Heart left ventricle (tissue), 16 donors: ENCODE data around the gene GRIN2B. TPM values are rescaled to one million over a fixed set of nuclear protein-coding genes. Genes with fewer than 3 reads are reported as not detected.
A peak's percentile ranks its signal among the peaks of the same experiment; 100 is the strongest.

Experiments used
- ATAC-seq, 4 donors: fragments of 200-7000 bp; cut with Tn5 transposase; one replicate each; pipeline ENCODE4 v1.9.1; 2020 to 2022; ENCODE audit warnings: moderate library complexity in 4 of 4, mild to moderate bottlenecking in 3 of 4, moderate number of reproducible peaks in 1 of 4
- DNase-seq, 5 donors: peaks; one replicate each; pipeline ENCODE4 v3.0.0-alpha.2; 2020
- H3K27ac ChIP-seq, 12 donors: fragments of 200-600 bp; sonication (generic) in 4 of 12; one replicate each; pipeline versions ENCODE4 v1.5.0 to v1.8.0; 2016 to 2022; ENCODE audit warnings: mild to moderate bottlenecking in 2 of 12
- H3K27me3 ChIP-seq, 9 donors: fragments of 200-600 bp; sonication (generic) in 2 of 9; one replicate each; pipeline versions ENCODE4 v1.5.1 to v1.8.0; 2016 to 2022; ENCODE audit warnings: mild to moderate bottlenecking in 3 of 9
- H3K36me3 ChIP-seq, 9 donors: fragments of 200-600 bp; sonication (generic) in 2 of 9; one replicate each; pipeline versions ENCODE4 v1.5.0 to v1.8.0; 2018 to 2022; ENCODE audit warnings: mild to moderate bottlenecking in 2 of 9
- H3K4me1 ChIP-seq, 12 donors: fragments of 200-600 bp; sonication (generic) in 4 of 12; one replicate each; pipeline versions ENCODE4 v1.5.0 to v1.8.0; 2016 to 2022; ENCODE audit warnings: mild to moderate bottlenecking in 3 of 12
- H3K4me3 ChIP-seq, 12 donors: fragments of 200-600 bp; sonication (generic) in 4 of 12; one replicate each; pipeline versions ENCODE4 v1.5.0 to v1.8.0; 2017 to 2022; ENCODE audit warnings: mild to moderate bottlenecking in 9 of 12, moderate library complexity in 4 of 12
- H3K9me3 ChIP-seq, 12 donors: fragments of 200-600 bp; sonication (generic) in 4 of 12; one replicate each; pipeline versions ENCODE4 v1.5.0 to v1.8.0; 2016 to 2022; ENCODE audit warnings: mild to moderate bottlenecking in 1 of 12
- POLR2A ChIP-seq, 2 donors: fragments of 450-650 bp; IDR thresholded peaks; one replicate each; pipeline ENCODE4 v1.6.1; 2017; ENCODE audit warnings: antibody characterized with exemption in 2 of 2, mild to moderate bottlenecking in 2 of 2, moderate library complexity in 2 of 2
- WGBS, 4 donors: extraction: QIAGEN DNeasy Blood & Tissue Kit in 2 of 4; methylation state at CpG; one replicate each; pipeline versions ENCODE4 v1.1.5 to v1.1.7; 2013 to 2018; 5-methylcytosine and 5-hydroxymethylcytosine counted together
- intact Hi-C, 10 donors: fragments of 100-400 bp; cut with DNase I; formaldehyde crosslinking; loops; one replicate each; pipeline versions ENCODE4 v1.11.1 to v1.14.2; 2022
- polyA plus RNA-seq, 2 donors: library from polyadenylated mRNA; stranded (reverse); fragments of 200-250 nt; gene quantifications; one replicate each; pipeline ENCODE4 v1.2.3, GENCODE V29; 2013
- total RNA-seq, 9 donors: library from RNA; depleted of rRNA in 2 of 9; stranded (reverse); fragments of >200 nt in 2 of 9; fragmentation: NEBNext Ultra II Directional in 3 of 9; extraction: Animal tissue kit (Norgen Biotek cat#: 25700) in 3 of 9; gene quantifications; one replicate each; pipeline versions ENCODE4 v1.1.0 to v1.2.4, GENCODE V29; 2016 to 2023
- TF ChIP-seq, protein P1 (sequence below), 12 donors: fragments of 200-600 bp; sonication (generic) in 4 of 12; IDR thresholded peaks; one replicate each; pipeline versions ENCODE4 v1.5.0 to v1.8.0; 2018 to 2022; ENCODE audit warnings: antibody characterized with exemption in 12 of 12, mild to moderate bottlenecking in 5 of 12
- donor health status: ischemic (EF 13 %, LVEDD 7.1; RV severe dilation, severe dysfunction).
- donor health status: healthy with polysubstance abuse.
- donor health status: DM: no; HTN: yes; CAD: no.
- donor health status: DM: no; HTN: no; CAD: no.
- donor health status: ischemic (EF 25% LVEDD 6.9; RV normal size, moderate dysfunction).
- donor health status: ischemic (EF 25% LVEDD 5.7; RV mildly dilated, moderate dysfunction).
- donor health status: healthy.
- donor health status: DM: yes; HTN: yes; CAD: no.
- donor health status: ischemic (EF 35%, LVEDD 5.7; RV mildly dilated, moderate dysfunction).
- donor health status: nonischemic (EF 11% LVEDD 7.7; RV severe dilation, severe dysfunction).
- donor health status: DM: yes; HTN: yes; CAD: no.
- donor health status: PGD.
- donor health status: ischemic (EF 29% LVEDD 5.4; RV normal size, mild dysfunction).
- donor health status: nonischemic (EF 23%, LVEDD 6.1; RV moderate dilation, normal function).

GRIN2B gene
- total and polyA plus RNA-seq, 11 donors: under 0.01 to 0.54 (median 0.02) TPM; not detected in 5

DNA sequence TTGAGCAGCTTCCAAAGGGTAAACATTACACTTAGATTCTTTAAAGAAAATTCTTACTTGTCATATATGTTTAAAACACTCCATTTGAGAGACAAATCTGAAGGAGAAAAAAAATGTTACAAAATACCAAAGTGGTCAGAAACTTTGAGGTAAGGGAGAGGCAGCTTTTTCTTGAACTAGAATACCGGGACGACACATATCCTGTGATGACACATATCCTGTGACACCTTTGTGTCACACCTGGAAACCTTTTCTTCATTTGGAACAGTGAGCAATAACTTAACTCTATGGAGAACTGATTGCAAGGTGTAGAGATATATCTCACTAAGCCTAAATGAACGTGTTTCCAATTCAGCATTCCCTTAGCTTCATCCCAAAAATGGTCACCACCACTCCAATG is 4.6 kb upstream of the GRIN2B start:
- 46 to 69% (median 61%) methylated on average over 3 of the region's 3 CpGs for WGBS, 4 donors
- no peaks in the 10 kb centered on the region for H3K9me3 ChIP-seq
- ATAC-seq (no peak), DNase-seq (no peak)
- no peak overlapping the region for H3K27ac ChIP-seq
- H3K27me3 ChIP-seq: peaks cover 14 to 53% (median 37%) of the 10 kb centered on the region in 9 donors
- TF ChIP-seq, protein P1, sequence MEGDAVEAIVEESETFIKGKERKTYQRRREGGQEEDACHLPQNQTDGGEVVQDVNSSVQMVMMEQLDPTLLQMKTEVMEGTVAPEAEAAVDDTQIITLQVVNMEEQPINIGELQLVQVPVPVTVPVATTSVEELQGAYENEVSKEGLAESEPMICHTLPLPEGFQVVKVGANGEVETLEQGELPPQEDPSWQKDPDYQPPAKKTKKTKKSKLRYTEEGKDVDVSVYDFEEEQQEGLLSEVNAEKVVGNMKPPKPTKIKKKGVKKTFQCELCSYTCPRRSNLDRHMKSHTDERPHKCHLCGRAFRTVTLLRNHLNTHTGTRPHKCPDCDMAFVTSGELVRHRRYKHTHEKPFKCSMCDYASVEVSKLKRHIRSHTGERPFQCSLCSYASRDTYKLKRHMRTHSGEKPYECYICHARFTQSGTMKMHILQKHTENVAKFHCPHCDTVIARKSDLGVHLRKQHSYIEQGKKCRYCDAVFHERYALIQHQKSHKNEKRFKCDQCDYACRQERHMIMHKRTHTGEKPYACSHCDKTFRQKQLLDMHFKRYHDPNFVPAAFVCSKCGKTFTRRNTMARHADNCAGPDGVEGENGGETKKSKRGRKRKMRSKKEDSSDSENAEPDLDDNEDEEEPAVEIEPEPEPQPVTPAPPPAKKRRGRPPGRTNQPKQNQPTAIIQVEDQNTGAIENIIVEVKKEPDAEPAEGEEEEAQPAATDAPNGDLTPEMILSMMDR (IDR thresholded peaks at IDR 0.05): no peak
- TF ChIP-seq POLR2A (IDR thresholded peaks at IDR 0.05): no peak
- H3K4me3 ChIP-seq: no peak overlapping the region
- peaks cover 0 to 12% (median 1%) of the 10 kb centered on the region in 12 donors for H3K4me1 ChIP-seq
- no peaks in the 10 kb centered on the region for H3K36me3 ChIP-seq
- intact Hi-C loops: loop anchor here in 1 of 10 donors (10.0 kb wide), 1 partner anchor 121 kb away; no protein-coding TSS in a partner anchor

DNA sequence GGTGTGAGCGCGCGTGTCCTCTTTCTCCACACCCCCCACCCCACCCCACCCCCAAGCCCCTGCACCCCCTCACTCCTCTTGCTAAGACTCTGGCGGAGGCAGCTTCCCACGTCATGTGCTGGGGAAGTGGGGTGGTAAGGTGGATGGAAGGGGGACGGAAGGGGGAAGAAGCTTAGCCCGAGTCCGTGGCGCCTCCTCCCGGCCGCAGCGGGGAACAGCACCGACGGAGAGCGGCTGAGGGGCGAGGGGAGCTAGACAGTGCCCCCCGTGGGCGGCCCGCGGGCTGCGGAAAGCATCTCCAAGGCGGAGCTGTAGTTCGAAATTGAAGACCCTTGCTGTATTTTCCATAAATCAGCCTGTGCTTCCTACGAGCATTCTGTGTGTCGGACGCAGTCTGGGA is 588 bp upstream of the GRIN2B start:
- Histone ChIP-seq H3K27me3 (peaks cover 19 to 90% (median 66%) of the 10 kb centered on the region in 9 donors), H3K4me1 (peaks cover 0 to 22% (median 5%) of the 10 kb centered on the region in 12 donors), H3K27ac (no peak overlapping the region), H3K36me3 (no peaks in the 10 kb centered on the region), H3K9me3 (no peaks in the 10 kb centered on the region), H3K4me3 (peak overlapping the region in 9 of 12 donors; percentile 2 to 46 (median 26))
- ATAC-seq (no peak), DNase-seq (no peak)
- intact Hi-C loops: loop anchor here in 1 of 10 donors (10.0 kb wide), 1 partner anchor 117 kb away; no protein-coding TSS in a partner anchor
- TF ChIP-seq, protein P1 (IDR thresholded peaks at IDR 0.05): peak in 6 of 12 donors; percentile 5 to 37 (median 22)
- no peak for TF ChIP-seq POLR2A (IDR thresholded peaks at IDR 0.05)
- WGBS, 4 donors: 3 to 13% (median 4%) methylated on average over 8 to 26 of the region's 26 CpGs

DNA sequence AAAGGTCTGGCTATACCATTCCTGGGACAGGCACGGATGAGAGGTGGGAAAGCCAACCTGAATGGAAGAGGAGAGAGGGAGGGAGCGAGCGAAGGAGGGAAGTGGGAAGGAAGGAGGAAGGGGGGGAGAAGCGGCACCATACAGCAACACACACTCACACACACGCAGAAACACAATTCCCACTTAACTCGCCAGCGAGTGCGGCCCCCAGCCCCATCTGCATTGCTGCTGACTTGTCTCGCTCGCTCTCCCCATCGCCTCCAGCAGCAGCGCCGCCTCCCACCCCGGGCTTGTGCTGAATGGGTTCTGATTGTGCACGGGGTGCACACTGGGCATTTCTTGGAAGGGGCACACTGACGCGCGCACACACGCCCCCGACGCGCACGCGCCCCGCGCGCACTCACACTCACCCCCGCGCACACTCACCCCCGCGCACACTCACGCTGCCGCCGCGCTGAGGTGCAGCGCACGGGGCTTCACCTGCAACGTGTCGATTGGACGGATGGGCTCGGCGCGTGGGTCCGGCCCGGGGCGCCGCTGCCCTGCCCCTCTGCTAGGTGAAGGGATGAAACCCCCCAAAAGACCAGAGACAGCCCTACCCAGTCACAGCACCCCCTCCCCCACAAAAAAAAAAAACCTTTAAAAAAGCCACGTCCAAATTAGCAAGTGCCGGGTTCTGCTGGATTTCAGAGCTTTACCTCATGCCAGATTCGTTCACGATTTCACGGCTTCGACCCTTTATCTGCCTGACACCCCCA is 685 bp downstream of the GRIN2B start:
- no peak for DNase-seq
- H3K4me1 ChIP-seq: peaks cover 0 to 22% (median 5%) of the 10 kb centered on the region in 12 donors
- TF ChIP-seq POLR2A (IDR thresholded peaks at IDR 0.05): no peak
- H3K27me3 ChIP-seq: peaks cover 19 to 87% (median 64%) of the 10 kb centered on the region in 9 donors
- peak overlapping the region in 11 of 12 donors; percentile 3 to 46 (median 24) for H3K4me3 ChIP-seq
- intact Hi-C loops: loop anchor here in 1 of 10 donors (10.0 kb wide), 1 partner anchor 116 kb away; no protein-coding TSS in a partner anchor
- H3K9me3 ChIP-seq: no peaks in the 10 kb centered on the region
- no peaks in the 10 kb centered on the region for H3K36me3 ChIP-seq
- 1% methylated on average over 29 to 53 of the region's 53 CpGs for WGBS, 4 donors
- no peak for ATAC-seq
- no peak overlapping the region for H3K27ac ChIP-seq

DNA sequence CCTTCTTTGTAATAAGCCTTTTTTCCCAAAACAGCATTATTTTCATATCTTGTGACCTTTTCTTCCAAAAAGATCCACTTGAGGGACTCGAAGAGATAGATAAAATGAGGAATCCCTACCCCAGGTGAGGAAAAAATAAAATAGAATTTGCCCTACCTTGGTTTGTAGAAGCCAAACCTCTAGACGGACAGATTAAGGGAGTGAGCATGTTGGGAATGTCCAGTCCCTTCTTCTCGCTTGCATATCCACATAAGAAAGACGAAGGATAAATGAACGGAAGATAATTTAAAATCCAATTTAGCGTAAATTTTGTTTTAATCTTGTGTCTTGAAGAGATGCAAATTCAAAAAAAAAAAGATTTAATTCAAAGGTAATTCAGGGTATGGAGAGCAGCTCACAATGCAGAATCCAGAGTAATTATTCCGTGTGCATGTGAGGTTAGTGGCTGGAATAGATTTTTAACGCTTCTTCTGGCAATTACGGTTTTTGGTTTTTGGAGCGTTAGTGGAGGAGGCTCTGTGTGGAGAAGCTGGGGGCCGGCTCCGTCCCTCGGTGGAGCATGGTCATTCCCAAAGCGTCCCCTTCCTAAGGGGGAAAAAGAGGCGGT is 1.5 kb downstream of the GRIN2B start:
- ATAC-seq (no peak), DNase-seq (no peak)
- Histone ChIP-seq H3K27ac (no peak overlapping the region), H3K9me3 (no peaks in the 10 kb centered on the region), H3K27me3 (peaks cover 17 to 84% (median 58%) of the 10 kb centered on the region in 9 donors), H3K36me3 (no peaks in the 10 kb centered on the region), H3K4me1 (peaks cover 0 to 22% (median 5%) of the 10 kb centered on the region in 12 donors), H3K4me3 (peak overlapping the region in 2 of 12 donors; percentile 38 to 41)
- intact Hi-C loops: loop anchor here in 1 of 10 donors (10.0 kb wide), 1 partner anchor 115 kb away; no protein-coding TSS in a partner anchor
- WGBS, 4 donors: 22 to 28% (median 25%) methylated on average over 15 of the region's 15 CpGs
- no peak for TF ChIP-seq POLR2A (IDR thresholded peaks at IDR 0.05)
- TF ChIP-seq, protein P1 (IDR thresholded peaks at IDR 0.05): no peak
